A172 (cell line): Measurements from ENCODE around the gene PPFIA1. TPM values are rescaled to one million over a fixed set of nuclear protein-coding genes. Genes with fewer than 3 reads are reported as not detected.

Source experiments
- DNase-seq: peaks from one replicate; pipeline ENCODE4 v3.0.0-alpha.2; 2015; ENCODE audit warnings: low spot score
- total RNA-seq: library from RNA; depleted of rRNA; stranded (reverse); fragments of >200 nt; shearing (Covaris generic); gene quantifications from 2 replicates; pipeline ENCODE4 v1.2.3, GENCODE V29; 2014; rRNA removed

The PPFIA1 gene
- total RNA-seq, 1 experiment from 2014 or later = 65.9 TPM

- no peak for DNase-seq
Measured at GRCh38 chr11:70432065-70432464, 161.6 kb downstream of the PPFIA1 start.

DNA sequence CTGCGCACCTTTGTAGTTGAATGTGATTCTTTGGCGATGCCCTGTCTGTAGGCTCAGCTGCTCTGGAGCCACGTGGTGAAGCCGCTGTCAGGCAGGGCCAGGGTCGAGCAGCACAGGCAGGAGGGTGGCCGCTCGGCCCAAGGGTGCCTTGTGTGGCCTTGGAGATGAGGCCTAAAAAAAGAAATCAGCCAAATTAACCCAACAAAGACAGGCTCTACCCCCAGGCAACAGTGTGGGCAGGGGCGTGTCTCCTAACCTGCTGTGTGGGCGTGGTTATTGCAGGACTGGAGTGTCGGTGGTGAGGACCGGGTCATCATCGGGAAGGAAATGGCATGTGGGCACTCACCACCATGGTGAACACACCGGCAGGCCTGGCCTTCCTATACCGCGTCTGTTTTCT is 162.1 kb downstream of the PPFIA1 start:
- DNase-seq = no peak

DNA sequence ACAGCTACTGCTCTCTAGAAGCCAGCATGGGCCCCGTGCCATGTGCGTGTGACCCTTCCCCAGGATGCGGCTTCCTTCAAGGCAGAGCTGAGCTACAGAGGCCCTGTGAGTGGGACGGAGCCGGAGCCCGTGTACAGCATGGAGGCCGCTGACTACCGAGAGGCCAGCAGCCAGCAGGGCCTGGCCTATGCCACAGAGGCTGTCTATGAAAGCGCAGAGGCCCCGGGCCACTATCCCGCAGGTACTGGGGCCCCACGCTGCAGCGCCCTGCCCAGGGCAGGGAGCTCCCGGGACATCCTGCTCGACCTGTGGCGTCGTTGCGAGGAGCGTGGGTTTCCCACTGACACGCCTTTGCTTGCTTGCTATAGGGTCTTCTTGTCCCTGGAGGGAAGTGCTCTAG is 162.5 kb downstream of the PPFIA1 start:
- DNase-seq = no peak

DNA sequence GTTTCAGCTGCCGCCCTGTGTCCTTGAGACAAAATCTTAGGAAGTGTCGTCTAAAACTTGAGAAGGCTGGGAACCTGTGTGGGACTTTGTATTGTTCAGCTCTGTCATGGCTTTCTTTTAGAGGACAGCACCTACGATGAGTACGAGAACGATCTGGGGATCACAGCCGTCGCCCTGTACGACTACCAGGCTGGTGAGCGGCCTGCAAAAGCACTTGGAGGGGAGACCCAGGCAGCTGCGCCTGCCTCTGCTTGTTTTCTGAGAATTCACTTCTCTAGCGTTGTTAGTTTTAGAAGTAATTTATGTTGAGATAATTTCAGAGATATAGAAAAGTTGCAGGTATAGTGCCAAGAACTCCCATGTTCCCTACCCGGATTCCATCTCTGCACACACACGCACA is 163.0 kb downstream of the PPFIA1 start:
- no peak for DNase-seq

Other genes with a start within 250 kb of the PPFIA1 start
- gene ANO1, start 192.4 kb upstream of the PPFIA1 start, total RNA-seq = 1.8 and 2.6 TPM in 2 replicates
- 66.0 and 69.0 TPM in 2 replicates for gene FADD, start 67.4 kb upstream of the PPFIA1 start, total RNA-seq
- 286 and 305 TPM in 2 replicates for gene CTTN, start 127.8 kb downstream of the PPFIA1 start, total RNA-seq